22Rv1 (cell line): ENCODE measurements around the gene DISC1.
A peak's percentile ranks its signal among the peaks of the same experiment; 100 is the strongest.

Experiments
- H3K27ac ChIP-seq: fragments of 450-650 bp; 2 replicates; pipeline ENCODE4 v1.5.1; 2017
- ZFX ChIP-seq: fragments of 450-650 bp; IDR thresholded peaks from 2 replicates; pipeline ENCODE4 v1.6.1; 2017; ENCODE audit warnings: antibody characterized with exemption, borderline replicate concordance
- TF ChIP-seq, protein P1 (sequence below): fragments of 450-650 bp; IDR thresholded peaks from 2 replicates; pipeline ENCODE4 v1.5.1; 2017; ENCODE audit warnings: mild to moderate bottlenecking

The DISC1 gene

DNA sequence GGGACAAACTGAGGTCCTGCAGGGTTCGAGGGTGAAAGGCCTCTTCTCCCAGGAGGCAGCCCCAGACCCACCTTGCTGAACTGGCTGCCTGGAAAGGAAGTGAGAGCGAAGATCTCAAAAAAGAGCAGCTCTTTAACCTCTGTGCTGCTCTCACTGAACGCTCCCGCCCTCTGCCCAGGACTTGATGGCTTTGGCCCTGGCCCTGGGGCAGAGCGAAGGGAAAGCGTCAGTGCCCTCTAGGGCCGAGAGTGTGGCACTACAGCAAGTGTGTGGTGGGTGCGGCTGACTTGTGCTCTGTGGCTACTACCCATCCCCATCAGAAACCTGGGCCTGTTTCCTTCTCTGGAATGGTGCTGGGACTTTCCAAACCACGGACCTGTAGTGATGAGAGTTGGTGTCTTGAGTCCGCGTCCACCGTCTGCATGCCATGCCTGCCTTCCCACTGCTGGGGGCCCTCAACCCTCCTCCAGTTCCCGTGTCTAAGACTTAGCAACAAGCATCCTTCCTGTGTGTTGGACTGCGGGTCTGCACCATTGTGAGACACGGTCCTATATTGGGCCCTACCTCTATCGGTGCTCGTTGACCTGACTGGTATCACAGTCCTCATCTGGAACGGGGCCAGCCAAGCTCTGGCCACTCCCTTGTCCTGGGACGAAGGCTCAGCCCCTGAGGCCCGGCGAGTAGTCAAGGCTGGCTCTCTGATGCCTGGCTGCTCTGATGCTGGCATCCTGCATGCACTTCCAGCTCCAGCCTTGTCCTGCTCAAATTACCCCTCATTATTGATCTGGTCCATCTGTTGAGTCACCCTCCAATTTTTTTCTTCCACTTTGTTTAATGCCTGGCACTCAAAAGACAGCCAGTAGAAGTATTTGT is 180.3 kb downstream of the DISC1 start:
- no peak overlapping the region for H3K27ac ChIP-seq
- TF ChIP-seq ZFX: no peak
- TF ChIP-seq, protein P1, sequence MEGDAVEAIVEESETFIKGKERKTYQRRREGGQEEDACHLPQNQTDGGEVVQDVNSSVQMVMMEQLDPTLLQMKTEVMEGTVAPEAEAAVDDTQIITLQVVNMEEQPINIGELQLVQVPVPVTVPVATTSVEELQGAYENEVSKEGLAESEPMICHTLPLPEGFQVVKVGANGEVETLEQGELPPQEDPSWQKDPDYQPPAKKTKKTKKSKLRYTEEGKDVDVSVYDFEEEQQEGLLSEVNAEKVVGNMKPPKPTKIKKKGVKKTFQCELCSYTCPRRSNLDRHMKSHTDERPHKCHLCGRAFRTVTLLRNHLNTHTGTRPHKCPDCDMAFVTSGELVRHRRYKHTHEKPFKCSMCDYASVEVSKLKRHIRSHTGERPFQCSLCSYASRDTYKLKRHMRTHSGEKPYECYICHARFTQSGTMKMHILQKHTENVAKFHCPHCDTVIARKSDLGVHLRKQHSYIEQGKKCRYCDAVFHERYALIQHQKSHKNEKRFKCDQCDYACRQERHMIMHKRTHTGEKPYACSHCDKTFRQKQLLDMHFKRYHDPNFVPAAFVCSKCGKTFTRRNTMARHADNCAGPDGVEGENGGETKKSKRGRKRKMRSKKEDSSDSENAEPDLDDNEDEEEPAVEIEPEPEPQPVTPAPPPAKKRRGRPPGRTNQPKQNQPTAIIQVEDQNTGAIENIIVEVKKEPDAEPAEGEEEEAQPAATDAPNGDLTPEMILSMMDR: peak; percentile 96

DNA sequence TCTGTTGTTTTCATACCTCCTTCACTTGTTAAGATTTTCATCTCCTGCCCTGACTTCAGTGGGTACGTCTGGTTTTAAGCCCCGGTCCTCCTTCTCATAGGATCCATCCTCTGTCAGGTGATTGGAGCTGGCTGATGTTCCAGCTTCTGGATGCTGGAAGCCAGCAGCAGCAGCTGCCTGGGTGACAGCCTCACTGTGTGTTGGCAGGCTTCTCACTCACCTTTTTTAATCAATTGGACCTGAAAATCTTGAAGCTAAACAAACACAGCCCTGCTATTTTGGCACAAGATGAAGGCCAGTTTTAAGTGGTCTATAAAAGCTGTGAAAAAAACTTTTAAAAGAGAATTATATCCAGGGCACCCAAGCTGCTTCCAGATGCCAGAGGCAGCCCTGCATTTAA is 181.0 kb downstream of the DISC1 start:
- TF ChIP-seq ZFX: no peak
- TF ChIP-seq, protein P1: no peak
- H3K27ac ChIP-seq: no peak overlapping the region

DNA sequence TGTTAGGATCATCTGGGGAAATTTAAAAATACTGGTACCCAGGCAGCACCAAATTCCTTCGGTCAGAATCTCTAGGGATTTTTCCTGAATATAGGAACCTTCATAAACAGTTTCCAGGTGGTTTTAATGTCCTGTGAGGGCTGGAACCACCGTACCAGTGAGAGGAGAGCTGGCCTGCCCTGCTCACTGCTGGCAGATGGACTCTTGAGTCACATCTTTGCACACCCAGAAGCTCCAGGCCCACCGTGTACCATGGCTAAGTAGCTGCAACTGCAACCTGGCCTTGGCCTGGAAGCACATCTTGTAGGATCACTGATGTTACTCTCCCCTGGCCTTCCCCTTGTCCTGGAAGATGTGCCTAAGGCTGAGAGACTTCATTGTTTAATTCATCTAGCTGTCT is 181.5 kb downstream of the DISC1 start:
- H3K27ac ChIP-seq: no peak overlapping the region
- TF ChIP-seq ZFX: no peak
- TF ChIP-seq, protein P1: no peak

DNA sequence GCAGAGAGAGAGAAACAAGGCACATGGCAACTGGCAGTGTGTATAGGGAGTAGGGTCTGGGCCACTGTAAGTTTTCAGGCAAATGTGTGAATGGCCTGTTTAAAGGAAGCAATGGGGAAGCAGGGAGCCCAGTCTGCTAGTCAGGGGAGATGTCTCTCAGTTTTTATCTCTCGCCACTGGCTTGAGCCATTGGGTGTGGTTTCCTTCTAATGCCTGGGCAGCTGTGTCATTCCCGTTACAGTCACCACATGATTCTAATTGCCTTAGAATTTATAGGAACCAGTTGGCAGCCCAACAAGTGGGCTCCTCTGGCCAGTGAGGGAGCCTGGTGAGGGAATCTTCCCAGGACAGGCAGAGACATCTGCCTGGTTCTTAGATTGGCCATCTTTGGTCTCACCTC is 182.4 kb downstream of the DISC1 start:
- H3K27ac ChIP-seq: no peak overlapping the region
- no peak for TF ChIP-seq ZFX
- TF ChIP-seq, protein P1: no peak

DNA sequence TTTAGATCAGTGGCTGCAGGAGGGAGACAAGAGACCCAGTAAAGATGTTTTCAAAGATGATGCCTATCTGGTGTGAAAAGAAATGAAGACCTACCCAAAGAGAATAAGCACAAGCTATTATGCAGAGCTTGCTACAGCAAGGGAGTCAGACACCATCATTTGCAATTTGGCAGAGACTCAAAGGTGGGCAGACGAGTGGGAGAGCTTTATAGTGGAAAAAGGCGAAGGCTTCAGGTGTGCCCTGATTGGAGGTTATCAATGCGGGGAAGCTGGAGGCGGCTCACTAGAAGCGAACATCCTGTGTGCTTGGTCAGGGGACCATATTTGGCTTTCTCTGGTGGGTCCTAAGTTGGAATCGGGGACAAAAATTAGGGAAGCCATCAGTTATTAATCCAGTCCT is 183.8 kb downstream of the DISC1 start:
- TF ChIP-seq, protein P1: no peak
- TF ChIP-seq ZFX: no peak
- no peak overlapping the region for H3K27ac ChIP-seq

DNA sequence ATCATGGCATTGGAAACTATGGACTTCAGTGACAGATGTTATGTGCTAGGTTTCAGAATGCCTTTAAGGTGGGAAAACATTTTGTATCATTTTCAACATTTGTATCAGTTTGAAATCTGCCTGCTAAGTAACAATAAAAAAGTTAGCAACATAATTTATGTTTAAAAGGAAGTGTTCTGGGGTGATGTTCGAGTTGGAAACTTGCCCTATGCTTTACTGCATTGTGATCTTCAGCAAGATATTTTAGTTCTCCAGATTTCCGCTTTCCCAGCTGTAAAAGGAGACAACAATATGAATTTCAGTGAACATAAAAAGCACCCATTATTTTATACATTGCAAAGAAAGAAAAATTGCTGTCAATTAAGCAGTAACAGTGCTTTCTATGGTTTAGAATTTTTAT is 187.4 kb downstream of the DISC1 start:
- H3K27ac ChIP-seq: no peak overlapping the region
- TF ChIP-seq ZFX: no peak
- TF ChIP-seq, protein P1: no peak

DNA sequence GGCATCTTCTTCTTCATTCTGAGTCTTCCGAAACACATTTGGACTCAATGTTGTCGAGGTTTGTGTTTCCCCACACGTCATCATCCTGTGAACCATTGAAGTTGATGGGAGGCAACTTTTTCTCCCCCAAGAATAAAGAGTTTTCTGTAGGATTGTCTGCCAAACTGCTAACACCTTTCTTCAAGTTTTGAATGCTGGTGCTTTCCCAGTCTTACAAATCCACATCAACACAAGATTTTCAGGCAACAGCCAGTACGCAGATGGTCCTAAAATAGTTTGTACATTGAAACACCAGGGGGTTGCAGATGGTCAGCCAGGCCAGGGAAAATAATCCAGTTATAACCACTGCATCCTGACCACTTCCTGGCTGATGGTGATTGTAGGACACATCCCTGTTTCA is 187.9 kb downstream of the DISC1 start:
- no peak overlapping the region for H3K27ac ChIP-seq
- TF ChIP-seq, protein P1: no peak
- TF ChIP-seq ZFX: no peak
